ENCODE results near the gene SUSD1.

Gene SUSD1

DNA sequence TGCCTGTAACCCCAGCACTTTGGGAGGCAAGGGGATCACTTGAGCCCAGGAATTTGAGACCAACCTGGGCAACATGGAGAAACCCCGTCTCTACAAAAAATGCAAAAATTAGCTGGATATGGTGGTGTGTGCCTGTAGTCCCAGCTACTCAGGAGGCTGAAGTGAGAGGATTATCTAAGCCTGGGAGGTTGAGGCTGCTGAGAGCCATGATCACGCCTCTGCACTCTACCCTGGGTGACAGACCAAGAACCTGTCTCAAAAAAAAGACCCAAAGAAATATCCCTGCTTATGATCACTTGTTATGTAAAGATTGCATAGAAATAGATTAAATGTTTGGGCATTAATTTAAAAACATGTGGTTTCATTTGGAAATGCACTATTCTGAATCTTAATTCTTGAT is 153.4 kb downstream of the SUSD1 start:
- Histone ChIP-seq H3K36me3 (ENCODE audit: insufficient read depth, low read length) (no peaks in the 10 kb centered on the region), H3K27me3 (ENCODE audit: insufficient read depth, low read length, poor library complexity) (no peaks in the 10 kb centered on the region), H2AFZ (ENCODE audit: low read depth, low read length) (no peak overlapping the region), H3K79me2 (ENCODE audit: insufficient read depth, low read length) (no peaks in the 10 kb centered on the region), H3K4me1 (ENCODE audit: insufficient read depth, low read length) (no peaks in the 10 kb centered on the region), H3K27ac (ENCODE audit: low read length) (no peak overlapping the region), H3K4me2 (ENCODE audit: insufficient read depth, low read length) (no peak overlapping the region), H3K9ac (ENCODE audit: low read depth, low read length) (no peak overlapping the region), H3K9me3 (ENCODE audit: insufficient read depth, low read length, severe bottlenecking) (no peaks in the 10 kb centered on the region), H3K4me3 (ENCODE audit: low read depth in 1 of 2, low read length in 2 of 2) (no peak overlapping the region), H4K20me1 (ENCODE audit: insufficient read depth, low read length) (no peaks in the 10 kb centered on the region)
- no peak for TF ChIP-seq EZH2 (IDR thresholded peaks at IDR 0.05; ENCODE audit: borderline replicate concordance, low read depth, low read length, severe bottlenecking)
- TF ChIP-seq, protein P1, sequence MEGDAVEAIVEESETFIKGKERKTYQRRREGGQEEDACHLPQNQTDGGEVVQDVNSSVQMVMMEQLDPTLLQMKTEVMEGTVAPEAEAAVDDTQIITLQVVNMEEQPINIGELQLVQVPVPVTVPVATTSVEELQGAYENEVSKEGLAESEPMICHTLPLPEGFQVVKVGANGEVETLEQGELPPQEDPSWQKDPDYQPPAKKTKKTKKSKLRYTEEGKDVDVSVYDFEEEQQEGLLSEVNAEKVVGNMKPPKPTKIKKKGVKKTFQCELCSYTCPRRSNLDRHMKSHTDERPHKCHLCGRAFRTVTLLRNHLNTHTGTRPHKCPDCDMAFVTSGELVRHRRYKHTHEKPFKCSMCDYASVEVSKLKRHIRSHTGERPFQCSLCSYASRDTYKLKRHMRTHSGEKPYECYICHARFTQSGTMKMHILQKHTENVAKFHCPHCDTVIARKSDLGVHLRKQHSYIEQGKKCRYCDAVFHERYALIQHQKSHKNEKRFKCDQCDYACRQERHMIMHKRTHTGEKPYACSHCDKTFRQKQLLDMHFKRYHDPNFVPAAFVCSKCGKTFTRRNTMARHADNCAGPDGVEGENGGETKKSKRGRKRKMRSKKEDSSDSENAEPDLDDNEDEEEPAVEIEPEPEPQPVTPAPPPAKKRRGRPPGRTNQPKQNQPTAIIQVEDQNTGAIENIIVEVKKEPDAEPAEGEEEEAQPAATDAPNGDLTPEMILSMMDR (IDR thresholded peaks at IDR 0.05; ENCODE audit: borderline replicate concordance, extremely low read depth, low read length, poor library complexity, severe bottlenecking) = no peak
- no peak for DNase-seq
- no peak for ATAC-seq (ENCODE audit: insufficient read depth, low read depth)

GRCh38 chr9:112020680-112021596 is 154.2 kb downstream of the SUSD1 start:
- Histone ChIP-seq H4K20me1 (ENCODE audit: insufficient read depth, low read length) (no peaks in the 10 kb centered on the region), H3K27ac (ENCODE audit: low read length) (no peak overlapping the region), H3K9ac (ENCODE audit: low read depth, low read length) (no peak overlapping the region), H3K4me3 (ENCODE audit: low read depth in 1 of 2, low read length in 2 of 2) (no peak overlapping the region), H2AFZ (ENCODE audit: low read depth, low read length) (no peak overlapping the region), H3K79me2 (ENCODE audit: insufficient read depth, low read length) (no peaks in the 10 kb centered on the region), H3K4me2 (ENCODE audit: insufficient read depth, low read length) (no peak overlapping the region), H3K36me3 (ENCODE audit: insufficient read depth, low read length) (no peaks in the 10 kb centered on the region), H3K4me1 (ENCODE audit: insufficient read depth, low read length) (no peaks in the 10 kb centered on the region), H3K27me3 (ENCODE audit: insufficient read depth, low read length, poor library complexity) (no peaks in the 10 kb centered on the region), H3K9me3 (ENCODE audit: insufficient read depth, low read length, severe bottlenecking) (no peaks in the 10 kb centered on the region)
- ATAC-seq (ENCODE audit: insufficient read depth, low read depth) = no peak
- no peak for DNase-seq
- TF ChIP-seq, protein P1 (IDR thresholded peaks at IDR 0.05; ENCODE audit: borderline replicate concordance, extremely low read depth, low read length, poor library complexity, severe bottlenecking) = no peak
- no peak for TF ChIP-seq EZH2 (IDR thresholded peaks at IDR 0.05; ENCODE audit: borderline replicate concordance, low read depth, low read length, severe bottlenecking)

GRCh38 chr9:112017878-112018277 is 157.2 kb downstream of the SUSD1 start:
- H3K9me3 ChIP-seq (ENCODE audit: insufficient read depth, low read length, severe bottlenecking) = no peaks in the 10 kb centered on the region
- H3K79me2 ChIP-seq (ENCODE audit: insufficient read depth, low read length) = no peaks in the 10 kb centered on the region
- ATAC-seq (ENCODE audit: insufficient read depth, low read depth) (no peak), DNase-seq (no peak)
- no peak overlapping the region for H3K4me2 ChIP-seq (ENCODE audit: insufficient read depth, low read length)
- H3K4me3 ChIP-seq (ENCODE audit: low read depth in 1 of 2, low read length in 2 of 2) = no peak overlapping the region
- H3K27me3 ChIP-seq (ENCODE audit: insufficient read depth, low read length, poor library complexity) = no peaks in the 10 kb centered on the region
- no peaks in the 10 kb centered on the region for H3K36me3 ChIP-seq (ENCODE audit: insufficient read depth, low read length)
- no peaks in the 10 kb centered on the region for H4K20me1 ChIP-seq (ENCODE audit: insufficient read depth, low read length)
- no peaks in the 10 kb centered on the region for H3K4me1 ChIP-seq (ENCODE audit: insufficient read depth, low read length)
- TF ChIP-seq, protein P1 (IDR thresholded peaks at IDR 0.05; ENCODE audit: borderline replicate concordance, extremely low read depth, low read length, poor library complexity, severe bottlenecking) = no peak
- no peak for TF ChIP-seq EZH2 (IDR thresholded peaks at IDR 0.05; ENCODE audit: borderline replicate concordance, low read depth, low read length, severe bottlenecking)
- no peak overlapping the region for H2AFZ ChIP-seq (ENCODE audit: low read depth, low read length)
- H3K9ac ChIP-seq (ENCODE audit: low read depth, low read length) = no peak overlapping the region
- H3K27ac ChIP-seq (ENCODE audit: low read length) = no peak overlapping the region

All from DND-41 (cell line).